Activated CD4-positive, alpha-beta T cell treated with anti-CD3 and anti-CD28 coated beads for 1 hour (primary cell): ENCODE results near the gene GNMT.
"Not testable (repeated sequence)": the region's sequence is repeated elsewhere in the genome, so short reads cannot be mapped to it uniquely, and the experiment has no call there.

ENCODE experiments used
- DNase-seq: peaks from one replicate; pipeline ENCODE4 v3.0.0-alpha.2; 2020

GNMT gene

GRCh38 chr6:42942444-42942843, 18.1 kb upstream of the GNMT start:
- no peak for DNase-seq

GRCh38 chr6:42947950-42948349, 12.6 kb upstream of the GNMT start:
- no peak for DNase-seq

- no peak for DNase-seq
Measured at GRCh38 chr6:42952389-42952788, 8.2 kb upstream of the GNMT start.

GRCh38 chr6:42954405-42954804, 6.1 kb upstream of the GNMT start:
- not testable (repeated sequence) for DNase-seq

GRCh38 chr6:42958125-42958524, 2.4 kb upstream of the GNMT start:
- DNase-seq: no peak

- DNase-seq: no peak
Measured at GRCh38 chr6:42959917-42960242, 674 bp upstream of the GNMT start.

- no peak for DNase-seq
Measured at GRCh38 chr6:42961020-42961470, 491 bp downstream of the GNMT start.

- no peak for DNase-seq
Measured at GRCh38 chr6:42962096-42962495, 1.5 kb downstream of the GNMT start.

- no peak for DNase-seq
Measured at GRCh38 chr6:42962502-42963178, 2.1 kb downstream of the GNMT start.

GRCh38 chr6:42963179-42963854, 2.8 kb downstream of the GNMT start:
- no peak for DNase-seq

GRCh38 chr6:42963855-42964605, 3.5 kb downstream of the GNMT start:
- no peak for DNase-seq

GRCh38 chr6:42966571-42966970, 6.0 kb downstream of the GNMT start:
- no peak for DNase-seq

- DNase-seq: no peak
Measured at GRCh38 chr6:42967228-42967627, 6.7 kb downstream of the GNMT start.

GRCh38 chr6:42968126-42968701, 7.7 kb downstream of the GNMT start:
- DNase-seq: no peak

- no peak for DNase-seq
Measured at GRCh38 chr6:42968783-42969182, 8.2 kb downstream of the GNMT start.

GRCh38 chr6:42969431-42969830, 8.9 kb downstream of the GNMT start:
- DNase-seq: no peak

GRCh38 chr6:42969934-42970333, 9.4 kb downstream of the GNMT start:
- no peak for DNase-seq

- no peak for DNase-seq
Measured at GRCh38 chr6:42970871-42971612, 10.5 kb downstream of the GNMT start.

- DNase-seq: no peak
Measured at GRCh38 chr6:42971746-42972327, 11.3 kb downstream of the GNMT start.

- DNase-seq: no peak
Measured at GRCh38 chr6:42973926-42974325, 13.4 kb downstream of the GNMT start.

- no peak for DNase-seq
Measured at GRCh38 chr6:42974919-42975505, 14.5 kb downstream of the GNMT start.

GRCh38 chr6:42978487-42978838, 17.9 kb downstream of the GNMT start:
- DNase-seq: no peak
